GM12801 (cell line): ENCODE measurements around the gene LRRC56.

ENCODE experiments used
- CTCF ChIP-seq: IDR thresholded peaks from one replicate; pipeline ENCODE4 v1.5.1; 2011; ENCODE audit warnings: control low read depth; ENCODE audit not compliant: insufficient read length; ENCODE audit errors: extremely low read depth

LRRC56 gene

DNA sequence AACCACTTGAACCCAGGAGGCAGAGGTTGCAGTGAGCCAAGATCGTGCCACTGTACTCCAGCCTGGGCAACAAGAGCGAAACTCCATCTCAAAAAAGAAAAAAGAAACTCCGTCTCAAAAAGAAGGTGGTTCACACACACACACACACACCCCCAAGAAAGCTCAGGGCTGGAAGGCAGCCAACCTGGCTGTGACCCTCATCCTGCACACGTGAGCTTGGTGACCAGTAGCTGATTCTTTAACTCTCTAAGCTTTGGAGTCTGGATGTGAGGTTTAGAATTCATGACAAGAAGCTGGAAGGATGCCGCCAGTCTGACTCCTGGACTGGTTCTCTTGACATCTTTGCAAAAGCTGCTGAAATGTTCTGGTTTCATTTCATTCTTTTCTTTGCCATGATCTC, 28.4 kb upstream of the LRRC56 start:
- no peak for TF ChIP-seq CTCF

GRCh38 chr11:512761-513595, 24.3 kb upstream of the LRRC56 start:
- TF ChIP-seq CTCF = no peak

GRCh38 chr11:514606-515005, 22.7 kb upstream of the LRRC56 start:
- no peak for TF ChIP-seq CTCF

DNA sequence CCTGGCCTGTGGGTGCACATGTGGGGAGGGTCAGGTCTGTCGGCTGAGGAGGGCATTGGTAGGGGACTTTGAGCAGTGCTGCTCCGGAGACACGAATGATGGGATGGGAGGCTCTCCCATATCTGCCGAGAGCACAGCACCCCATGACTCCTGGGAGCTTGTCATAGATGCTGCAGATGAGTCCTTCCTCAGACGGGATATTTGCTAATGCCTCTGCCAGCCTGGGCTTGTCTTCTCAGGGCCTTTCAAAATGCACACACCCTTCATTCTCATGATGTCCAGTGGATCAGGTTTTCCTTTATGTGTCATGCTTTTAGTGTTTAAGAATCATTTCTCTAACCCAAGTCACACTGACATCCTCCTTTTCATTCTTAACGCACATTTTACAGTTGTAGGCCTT, 22.2 kb upstream of the LRRC56 start:
- no peak for TF ChIP-seq CTCF

GRCh38 chr11:516400-516799, 20.9 kb upstream of the LRRC56 start:
- no peak for TF ChIP-seq CTCF

DNA sequence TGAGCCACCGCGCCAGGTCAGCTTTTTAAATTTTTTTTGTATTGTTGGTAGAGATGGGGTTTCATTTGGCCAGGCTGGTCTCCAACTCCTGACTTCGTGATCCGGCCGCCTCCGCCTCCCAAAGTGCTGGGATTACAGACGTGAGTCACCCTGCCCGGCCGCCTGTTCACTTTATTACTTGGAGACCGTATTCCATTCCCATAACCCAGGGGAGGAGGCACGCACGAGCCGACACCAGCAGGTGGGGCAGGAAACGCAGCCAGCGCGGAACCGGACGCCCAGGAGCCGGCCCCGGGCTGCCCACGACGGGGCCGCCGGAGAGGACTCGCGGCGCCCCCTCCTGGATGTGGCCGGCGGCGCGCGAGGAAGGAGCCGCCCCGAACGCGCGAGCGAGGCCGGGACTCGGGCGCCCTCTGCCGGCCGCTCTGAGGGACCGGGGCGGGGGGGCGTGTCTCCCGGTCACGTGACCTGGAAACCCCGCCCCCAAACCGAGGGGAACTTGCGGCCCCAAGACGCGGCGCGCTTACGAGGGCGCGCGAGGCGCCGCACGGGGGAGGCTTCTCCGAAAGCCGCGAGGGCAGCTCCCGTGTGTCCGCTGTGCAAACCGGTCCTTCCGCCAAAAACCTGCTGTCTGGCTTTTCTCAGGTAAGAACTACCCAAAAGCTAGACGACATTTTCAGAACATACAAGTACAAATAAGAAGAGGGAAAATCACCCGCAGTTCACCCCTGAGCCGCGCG, 18.7 kb upstream of the LRRC56 start:
- TF ChIP-seq CTCF = no peak

DNA sequence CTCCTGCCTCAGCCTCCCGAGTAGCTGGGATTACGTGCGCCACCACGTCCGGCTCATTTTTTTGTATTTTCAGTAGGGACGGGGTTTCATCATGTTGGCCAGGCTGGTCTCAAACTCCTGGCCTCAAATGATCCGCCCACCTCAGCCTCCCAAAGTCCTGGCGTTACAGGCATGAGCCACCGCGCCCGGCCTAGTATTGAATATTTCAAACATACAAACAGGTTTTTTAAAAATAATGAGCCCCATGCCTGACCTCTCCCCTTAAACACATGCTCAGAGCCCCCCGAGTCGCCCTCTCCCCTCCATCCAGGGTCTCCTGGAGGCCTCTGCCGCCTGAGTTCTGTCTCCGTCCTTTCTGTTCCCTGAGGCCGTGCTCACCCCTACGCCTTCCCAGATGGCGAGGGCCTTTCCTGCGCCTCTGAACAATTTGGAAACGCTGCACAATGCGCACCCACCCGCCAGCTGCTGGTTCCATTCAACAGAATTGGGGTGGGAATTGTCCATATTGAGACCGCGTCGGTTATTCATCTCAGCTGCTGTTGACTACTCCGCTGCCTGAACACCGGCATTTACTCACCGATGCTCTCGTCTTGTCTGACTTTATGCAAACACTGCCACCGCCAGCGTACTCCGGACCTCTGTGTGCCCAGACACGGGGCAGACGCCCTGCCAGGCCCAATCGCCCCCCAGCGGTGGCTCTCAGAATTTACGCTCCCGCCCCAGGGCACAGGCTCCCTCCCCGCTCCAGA, 16.7 kb upstream of the LRRC56 start:
- no peak for TF ChIP-seq CTCF
